HG03342 (cell line): ENCODE data around the gene LYPLAL1.

ENCODE experiments used
- ATAC-seq: cut with Tn5 transposase; IDR thresholded peaks from one replicate; pipeline ENCODE4 v1.9.1; 2021; ENCODE audit warnings: mild to moderate bottlenecking, moderate library complexity; ENCODE audit not compliant: unreplicated experiment

LYPLAL1 gene

GRCh38 chr1:219173758-219174459 is at the start of gene LYPLAL1:
TSS of gene LYPLAL1 (plus strand) at chr1:219173878. CDS start at chr1:219173891, 13 bp downstream.
- ATAC-seq: peak; percentile 65

- no peak for ATAC-seq
Measured at GRCh38 chr1:219124163-219124562, 49.5 kb upstream of the LYPLAL1 start.

GRCh38 chr1:219125342-219125741 is 48.3 kb upstream of the LYPLAL1 start:
- ATAC-seq: no peak

DNA sequence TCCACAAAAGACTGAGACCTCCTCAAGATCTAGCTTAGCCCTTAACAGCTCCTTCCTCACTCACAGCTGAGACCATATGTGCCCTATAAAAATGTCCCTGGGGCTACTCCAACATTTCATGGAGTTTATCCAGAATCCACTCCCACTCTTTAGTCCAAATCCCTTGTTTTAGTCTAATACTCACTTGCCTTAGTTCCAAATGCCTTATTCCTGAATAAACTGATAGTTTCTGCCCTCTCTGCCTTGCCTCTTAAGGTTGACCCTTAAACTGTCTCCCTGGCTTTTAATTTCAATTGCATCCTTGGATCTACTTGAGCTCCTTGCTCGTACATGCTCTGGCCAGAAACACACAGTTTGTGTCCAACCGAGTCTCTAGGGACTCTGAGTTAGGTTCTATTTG is 47.3 kb upstream of the LYPLAL1 start:
- ATAC-seq: no peak

- ATAC-seq: no peak
Measured at GRCh38 chr1:219128957-219129356, 44.7 kb upstream of the LYPLAL1 start.

- no peak for ATAC-seq
Measured at GRCh38 chr1:219130366-219130935, 43.2 kb upstream of the LYPLAL1 start.

DNA sequence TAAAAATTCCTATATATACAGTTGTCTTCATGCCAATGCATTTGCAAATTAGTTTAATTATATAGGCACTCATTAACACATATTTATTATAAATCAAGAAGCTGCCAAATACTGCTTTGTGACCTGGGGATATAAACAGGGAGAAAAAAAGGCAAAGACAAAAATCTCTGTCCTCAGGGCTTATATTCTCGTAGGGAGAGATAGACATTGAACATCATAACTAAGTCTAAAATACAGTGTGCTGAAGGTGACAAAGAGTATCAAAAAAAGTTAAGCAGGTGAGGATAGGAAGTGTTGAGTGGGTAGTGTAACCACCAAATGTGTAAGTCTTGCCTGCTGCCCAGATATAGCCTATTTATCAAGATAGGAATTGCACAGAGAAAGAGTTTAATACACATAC is 40.7 kb upstream of the LYPLAL1 start:
- ATAC-seq: no peak

- ATAC-seq: no peak
Measured at GRCh38 chr1:219138747-219139146, 34.9 kb upstream of the LYPLAL1 start.

- ATAC-seq: no peak
Measured at GRCh38 chr1:219140303-219140877, 33.3 kb upstream of the LYPLAL1 start.

GRCh38 chr1:219143735-219144134 is 29.9 kb upstream of the LYPLAL1 start:
- no peak for ATAC-seq

GRCh38 chr1:219144658-219145315 is 28.9 kb upstream of the LYPLAL1 start:
- ATAC-seq: no peak

- ATAC-seq: no peak
Measured at GRCh38 chr1:219147571-219148019, 26.1 kb upstream of the LYPLAL1 start.

DNA sequence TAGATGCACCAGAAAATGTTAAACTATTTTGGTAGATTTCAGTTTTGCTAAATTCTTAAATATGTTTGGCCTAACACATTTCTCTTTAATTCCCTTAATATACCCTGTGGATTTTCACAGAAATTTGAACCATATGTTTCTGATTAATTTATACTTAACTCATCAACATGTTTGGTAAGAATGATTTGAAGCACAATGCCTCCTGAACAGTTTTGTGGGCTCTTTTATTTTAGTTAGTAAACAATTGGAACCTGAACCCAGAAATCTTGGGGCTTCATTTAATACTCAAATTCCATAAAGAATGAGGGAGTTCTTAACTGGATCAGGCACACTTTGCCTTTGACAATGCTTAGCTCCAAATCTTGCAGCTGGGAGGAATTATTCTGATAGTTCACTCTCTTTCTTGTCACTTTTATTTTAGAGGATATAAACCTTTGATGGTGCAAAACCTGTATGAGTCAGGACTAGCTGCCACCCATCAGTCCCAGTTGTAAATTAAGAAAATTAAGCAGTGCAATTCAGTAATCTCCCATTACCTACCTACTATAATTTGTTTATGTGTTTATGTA is 24.6 kb upstream of the LYPLAL1 start:
- ATAC-seq: no peak

GRCh38 chr1:219149953-219150352 is 23.7 kb upstream of the LYPLAL1 start:
- ATAC-seq: no peak

DNA sequence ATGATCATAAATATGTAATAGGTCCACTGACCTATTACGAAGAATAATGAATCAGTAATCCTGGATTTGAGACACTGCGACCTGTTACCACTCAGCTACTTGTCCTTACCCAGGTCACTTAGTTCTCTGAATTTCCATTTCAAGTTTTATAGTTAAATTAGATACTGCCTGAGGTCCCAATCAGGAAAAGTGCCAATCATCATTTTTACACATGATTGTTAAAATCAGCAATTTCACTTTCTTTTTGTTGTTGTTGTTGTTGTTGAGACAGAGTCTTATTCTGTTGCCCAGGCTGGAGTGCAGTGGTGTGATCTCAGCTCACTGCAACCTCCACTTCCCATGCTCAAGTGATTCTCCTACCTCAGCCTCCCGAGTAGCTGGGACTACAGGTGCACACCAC is 22.8 kb upstream of the LYPLAL1 start:
- ATAC-seq: no peak

- ATAC-seq: no peak
Measured at GRCh38 chr1:219151467-219151866, 22.2 kb upstream of the LYPLAL1 start.

- peak; percentile 57 for ATAC-seq
Measured at GRCh38 chr1:219152751-219153150, 20.9 kb upstream of the LYPLAL1 start.

GRCh38 chr1:219153723-219154122 is 20.0 kb upstream of the LYPLAL1 start:
- ATAC-seq: no peak

DNA sequence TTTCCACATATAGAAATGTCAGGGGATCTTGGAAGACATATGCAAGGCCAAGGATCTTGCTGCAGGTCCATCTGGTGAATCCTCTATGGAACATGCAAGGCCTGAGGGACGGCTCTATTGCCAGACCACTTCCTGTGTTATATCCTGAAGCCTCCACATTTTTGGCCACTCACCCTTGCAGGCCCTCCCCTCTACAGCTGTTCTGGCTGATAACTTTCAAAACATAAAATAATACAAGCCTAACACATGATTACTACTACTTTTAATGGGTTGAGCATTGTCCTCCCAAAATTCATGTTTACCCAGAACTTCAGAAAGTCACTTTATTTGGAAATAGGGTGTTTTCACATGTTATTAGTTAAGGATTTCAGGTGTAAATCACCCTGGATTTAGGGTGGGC is 18.5 kb upstream of the LYPLAL1 start:
- no peak for ATAC-seq

GRCh38 chr1:219159946-219160645 is 13.6 kb upstream of the LYPLAL1 start:
- ATAC-seq: no peak

GRCh38 chr1:219160967-219161366 is 12.7 kb upstream of the LYPLAL1 start:
- no peak for ATAC-seq
